Ovary (tissue), 3 donors: ENCODE data around the gene FHIP1A.

Experiments
- POLR2A ChIP-seq: fragments of 450-650 bp; IDR thresholded peaks from one replicate; pipeline ENCODE4 v1.6.1; 2017; ENCODE audit warnings: antibody characterized with exemption, mild to moderate bottlenecking, moderate library complexity
- TF ChIP-seq, protein P1 (sequence below), 3 donors: fragments of 450-650 bp in 2 of 3; fragments of 200-600 bp in 1 of 3; IDR thresholded peaks; one replicate each; pipeline versions ENCODE4 v1.5.1 to v1.8.0; 2016 to 2022; ENCODE audit warnings: antibody characterized with exemption in 3 of 3, mild to moderate bottlenecking in 1 of 3
- donor health status: DM: no; HTN: no; CAD: no.

DNA sequence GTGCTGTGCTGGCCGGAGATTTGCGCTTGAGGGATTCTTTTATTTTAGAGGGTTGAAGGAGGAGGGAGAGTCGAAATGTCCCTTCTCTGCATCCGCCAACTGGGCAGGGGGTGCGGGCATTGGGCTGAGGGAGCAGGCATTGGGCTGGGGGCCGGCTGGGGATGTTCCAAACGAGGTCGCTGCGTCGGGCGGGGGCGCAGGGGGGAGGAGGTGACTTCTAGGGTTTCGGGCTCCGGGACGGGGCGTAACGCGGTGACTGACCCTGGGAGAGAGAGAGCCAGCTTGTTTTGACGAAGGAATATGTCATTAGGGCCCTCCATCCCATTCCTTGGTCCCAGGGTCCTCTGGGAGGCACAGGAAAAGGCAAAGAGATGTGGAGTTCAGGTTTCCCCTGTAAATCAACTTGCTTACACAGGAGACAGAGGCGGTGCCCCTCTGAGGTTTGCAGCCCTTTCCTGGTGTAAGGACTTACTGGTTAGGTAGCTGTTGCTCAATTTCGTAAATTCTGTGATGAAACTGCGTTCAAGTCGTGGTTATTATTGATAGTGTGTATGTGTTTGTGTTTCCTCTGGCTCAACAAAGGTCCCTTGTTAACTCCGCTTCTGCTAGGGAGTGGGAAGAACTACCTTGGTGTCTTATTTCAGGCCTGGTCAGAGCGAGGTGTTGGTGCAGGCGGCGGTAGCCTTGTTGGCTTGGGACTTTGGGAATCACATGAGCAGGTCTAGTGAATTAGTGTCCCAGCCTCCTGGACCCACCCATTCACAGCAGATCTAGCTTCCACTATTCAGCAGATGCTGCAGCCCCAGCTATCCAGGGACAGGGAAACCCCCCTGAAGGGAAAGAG, 716 bp downstream of the FHIP1A start:
- TF ChIP-seq, protein P1, sequence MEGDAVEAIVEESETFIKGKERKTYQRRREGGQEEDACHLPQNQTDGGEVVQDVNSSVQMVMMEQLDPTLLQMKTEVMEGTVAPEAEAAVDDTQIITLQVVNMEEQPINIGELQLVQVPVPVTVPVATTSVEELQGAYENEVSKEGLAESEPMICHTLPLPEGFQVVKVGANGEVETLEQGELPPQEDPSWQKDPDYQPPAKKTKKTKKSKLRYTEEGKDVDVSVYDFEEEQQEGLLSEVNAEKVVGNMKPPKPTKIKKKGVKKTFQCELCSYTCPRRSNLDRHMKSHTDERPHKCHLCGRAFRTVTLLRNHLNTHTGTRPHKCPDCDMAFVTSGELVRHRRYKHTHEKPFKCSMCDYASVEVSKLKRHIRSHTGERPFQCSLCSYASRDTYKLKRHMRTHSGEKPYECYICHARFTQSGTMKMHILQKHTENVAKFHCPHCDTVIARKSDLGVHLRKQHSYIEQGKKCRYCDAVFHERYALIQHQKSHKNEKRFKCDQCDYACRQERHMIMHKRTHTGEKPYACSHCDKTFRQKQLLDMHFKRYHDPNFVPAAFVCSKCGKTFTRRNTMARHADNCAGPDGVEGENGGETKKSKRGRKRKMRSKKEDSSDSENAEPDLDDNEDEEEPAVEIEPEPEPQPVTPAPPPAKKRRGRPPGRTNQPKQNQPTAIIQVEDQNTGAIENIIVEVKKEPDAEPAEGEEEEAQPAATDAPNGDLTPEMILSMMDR (IDR thresholded peaks at IDR 0.05) = no peak
- no peak for TF ChIP-seq POLR2A
